Measurements from ENCODE around the gene DNASE1L2. TPM values are rescaled to one million over a fixed set of nuclear protein-coding genes. Genes with fewer than 3 reads are reported as not detected.
A peak's percentile ranks its signal among the peaks of the same experiment; 100 is the strongest.

The DNASE1L2 gene
- total and polyA plus RNA-seq, 2 of the 8 experiments (the other 6 are each of a cell fraction or from before 2014, with no cell fraction given) = 0.35 to 0.97 TPM

DNA sequence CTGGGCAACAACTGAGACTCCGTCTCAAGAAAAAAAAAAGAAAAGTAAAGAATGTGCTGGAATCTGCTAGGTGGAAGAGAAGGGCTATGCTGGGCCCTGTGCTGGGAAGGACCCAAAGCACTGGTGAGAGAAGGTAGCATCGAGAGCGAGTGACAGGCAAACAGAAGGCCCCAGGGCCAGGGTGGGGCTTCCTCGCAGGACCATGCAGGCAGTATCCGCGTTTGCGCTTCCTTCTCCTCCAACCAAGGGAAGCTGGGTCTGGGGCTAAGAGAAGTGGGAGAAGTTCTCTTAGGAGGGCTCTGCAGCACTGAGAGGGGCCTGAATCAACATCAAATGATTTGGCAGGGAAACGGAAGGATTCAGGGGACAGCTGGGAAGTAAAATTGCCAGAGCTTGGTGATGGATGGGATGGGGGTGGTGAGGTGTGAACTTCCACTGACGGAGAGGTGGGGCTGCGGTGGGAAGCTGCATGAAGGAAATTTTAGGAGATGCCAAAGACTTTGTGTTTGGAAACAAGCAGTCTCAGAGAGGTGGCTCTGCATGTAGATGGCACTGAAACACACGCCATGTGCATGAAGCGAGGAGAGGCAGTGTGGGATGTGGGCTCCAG, 20.4 kb downstream of the DNASE1L2 start:
- TF ChIP-seq POLR2AphosphoS5 (IDR thresholded peaks at IDR 0.05; ENCODE audit: low read depth, low read length) (0 out of 2 replicates have a peak, but pooled peaks have one; percentile 30), RBBP5 (IDR thresholded peaks at IDR 0.05; ENCODE audit: borderline replicate concordance, low read depth, low read length) (no peak)
- ChIA-PET POLR2A (ENCODE audit: partially characterized antibody) (interaction anchor here (1.0 to 13.9 kb wide), 10 partner anchors 9 to 190 kb away, joined by 3 to 228 read pairs (median 4); partner anchors contain the start of genes BRICD5, DNASE1L2, PGP and RNPS1), CTCF (ENCODE audit: partially characterized antibody) (interaction anchor here (0.8 to 1.8 kb wide), 6 partner anchors 9 to 244 kb away, joined by 3 to 5 read pairs (median 4); partner anchors contain the start of gene ABCA3)
- no peak for FAIRE-seq
- H4K20me1 ChIP-seq (replicated peaks in 1 of 2; ENCODE audit: control insufficient read depth in 1 of 2, insufficient read depth in 2 of 2, low read length in 2 of 2) = peaks cover 17 to 21% of the 10 kb centered on the region in 2 experiments
- no peak for DNase-seq (ENCODE audit: low read depth in 1 of 2, low spot score in 2 of 2)
- no peak overlapping the region for H3K9ac ChIP-seq (replicated peaks in 1 of 4; ENCODE audit: extremely low read depth in 1 of 4, low read depth in 3 of 4, low read length in 3 of 4)
- no peak overlapping the region for H3K4ac ChIP-seq (replicated peaks; ENCODE audit: insufficient read length, low read depth, low read length)
- H3K14ac ChIP-seq (ENCODE audit: insufficient read length) = no peak overlapping the region
- H3K27me3 ChIP-seq (replicated peaks in 1 of 4; ENCODE audit: control insufficient read depth in 3 of 4, extremely low read depth in 1 of 4, insufficient read depth in 3 of 4, low read length in 3 of 4) = no peaks in the 10 kb centered on the region
- WGBS, 2 experiments (ENCODE audit: extremely low coverage in 1 of 2, insufficient coverage in 1 of 2, insufficient read length in 1 of 2, insufficient replicate concordance in 2 of 2, low coverage in 1 of 2, low lambda C conversion rate in 2 of 2, missing lambda C conversion rate in 1 of 2) = 95% methylated on average over 12 of the region's 12 CpGs; no CpG with 5 or more reads in 1 of the 2 experiments
- no peak overlapping the region for H2BK120ac ChIP-seq (replicated peaks; ENCODE audit: low read depth, low read length)
- no peak overlapping the region for H3K56ac ChIP-seq (replicated peaks; ENCODE audit: insufficient read length, low read depth, low read length)
- H4K8ac ChIP-seq (ENCODE audit: extremely low read depth, insufficient read depth, low read length) = no peak overlapping the region
- H2BK20ac ChIP-seq (ENCODE audit: low read length) = no peak overlapping the region
- no peak overlapping the region for H3K4me2 ChIP-seq (ENCODE audit: insufficient read depth in 1 of 2, low read depth in 2 of 2, low read length in 2 of 2)
- peaks cover 4% of the 10 kb centered on the region; the same call in 1 of the 2 replicates for H3K79me1 ChIP-seq (ENCODE audit: low read depth, low read length)
- no peak overlapping the region for H2BK5ac ChIP-seq (ENCODE audit: low read depth, low read length)
- H2AFZ ChIP-seq (ENCODE audit: low read length) = no peak overlapping the region
- H4K91ac ChIP-seq (replicated peaks; ENCODE audit: insufficient read length, low read length) = no peak overlapping the region
- 0 out of 2 replicates have a peak, but pooled peaks cover 2% of the 10 kb centered on the region for H3K23me2 ChIP-seq (ENCODE audit: low read depth, low read length)
- H2AK5ac ChIP-seq (ENCODE audit: low read depth, low read length) = no peak overlapping the region
- H3K27ac ChIP-seq (ENCODE audit: low read depth, low read length) = no peak overlapping the region
- H3K4me3 ChIP-seq (ENCODE audit: extremely low read depth in 1 of 4, insufficient read depth in 2 of 4, low read depth in 3 of 4, low read length in 4 of 4) = no peak overlapping the region
- peaks cover 0 to 22% of the 10 kb centered on the region in 2 experiments; a peak in 2 of 4 replicates for H3K79me2 ChIP-seq (ENCODE audit: control insufficient read depth in 1 of 2, insufficient read depth in 2 of 2, low read length in 2 of 2)
- H2BK15ac ChIP-seq (ENCODE audit: low read length) = no peak overlapping the region
- H3K9me3 ChIP-seq (ENCODE audit: insufficient read depth in 2 of 2, low read depth in 1 of 2, low read length in 1 of 2) = no peaks in the 10 kb centered on the region
- no peak overlapping the region for H2BK12ac ChIP-seq (ENCODE audit: low read depth, low read length)
- peaks cover 37 to 92% (median 66%) of the 10 kb centered on the region in 4 experiments for H3K36me3 ChIP-seq (ENCODE audit: control insufficient read depth in 2 of 4, insufficient read depth in 4 of 4, low read length in 3 of 4)
- H3K23ac ChIP-seq (ENCODE audit: insufficient read length) = no peak overlapping the region
- H3K4me1 ChIP-seq (replicated peaks in 1 of 4; ENCODE audit: control insufficient read depth in 3 of 4, insufficient read depth in 4 of 4, low read length in 3 of 4) = peaks cover 0 to 6% (median 5%) of the 10 kb centered on the region in 4 experiments; a peak in 5 of 7 replicates
- H3K18ac ChIP-seq (ENCODE audit: extremely low read depth, low read length) = no peak overlapping the region
- H4K5ac ChIP-seq (ENCODE audit: insufficient read length, low read depth, low read length) = no peak overlapping the region

Measured in H1 (cell line).